ENCODE results near the gene TBC1D16.

Gene TBC1D16

GRCh38 chr17:79988185-79988971, 47.3 kb downstream of the TBC1D16 start:
- no peak for TF ChIP-seq ZFX (IDR thresholded peaks at IDR 0.05)
- TF ChIP-seq CTCF (conservative IDR thresholded peaks at IDR 0.05), result no peak
- peak overlapping the region; percentile 97 for H3K27ac ChIP-seq

- TF ChIP-seq ZFX (IDR thresholded peaks at IDR 0.05), result no peak
- no peak for TF ChIP-seq CTCF (conservative IDR thresholded peaks at IDR 0.05)
Observed at GRCh38 chr17:79987935-79988184, 47.8 kb downstream of the TBC1D16 start.

GRCh38 chr17:79987187-79987934, 48.3 kb downstream of the TBC1D16 start:
- peak overlapping the region; percentile 97 for H3K27ac ChIP-seq

More at GRCh38 chr17:79987935-79988184, 47.8 kb downstream of the TBC1D16 start:
- H3K27ac ChIP-seq, result peak overlapping the region; percentile 97

GRCh38 chr17:79986411-79987186, 49.1 kb downstream of the TBC1D16 start:
- H3K27ac ChIP-seq, result peak overlapping the region; percentile 97
- TF ChIP-seq ZFX (IDR thresholded peaks at IDR 0.05), result no peak
- TF ChIP-seq CTCF (conservative IDR thresholded peaks at IDR 0.05), result no peak

More at GRCh38 chr17:79987187-79987934, 48.3 kb downstream of the TBC1D16 start:
- TF ChIP-seq ZFX (IDR thresholded peaks at IDR 0.05), result no peak
- no peak for TF ChIP-seq CTCF (conservative IDR thresholded peaks at IDR 0.05)

- H3K27ac ChIP-seq, result no peak overlapping the region; the same call in 1 of the 2 replicates
- no peak for TF ChIP-seq ZFX (IDR thresholded peaks at IDR 0.05)
- TF ChIP-seq CTCF (conservative IDR thresholded peaks at IDR 0.05), result no peak
Observed at GRCh38 chr17:79985943-79986391, 49.7 kb downstream of the TBC1D16 start.

GRCh38 chr17:79985361-79985942, 50.2 kb downstream of the TBC1D16 start:
- no peak for TF ChIP-seq CTCF (conservative IDR thresholded peaks at IDR 0.05)
- no peak for TF ChIP-seq ZFX (IDR thresholded peaks at IDR 0.05)
- no peak overlapping the region for H3K27ac ChIP-seq

All from C4-2B (cell line).